K562 (cell line): ENCODE data around the gene FUNDC2. TPM values are rescaled to one million over a fixed set of nuclear protein-coding genes. Genes with fewer than 3 reads are reported as not detected.

Experiments used
- ARID1B ChIP-seq: fragments of 450-650 bp; IDR thresholded peaks from 2 replicates; pipeline ENCODE4 v1.6.1; 2016; ENCODE audit warnings: antibody characterized with exemption, mild to moderate bottlenecking, inconsistent platforms
- CCNT2 ChIP-seq: IDR thresholded peaks from 2 replicates; pipeline ENCODE4 v1.6.1; 2011; ENCODE audit warnings: borderline replicate concordance, low read depth, mild to moderate bottlenecking, moderate library complexity, mixed read lengths, low read length; ENCODE audit not compliant: insufficient read length; ENCODE audit errors: extremely low read depth
- CHD2 ChIP-seq: IDR thresholded peaks from 2 replicates; pipeline ENCODE4 v1.6.1; 2011; ENCODE audit warnings: low read depth, low read length
- DPF2 ChIP-seq: fragments of 450-650 bp; IDR thresholded peaks from 2 replicates; pipeline ENCODE4 v1.6.1; 2016
- ETS1 ChIP-seq: conservative IDR thresholded peaks from 2 replicates; pipeline ENCODE4 v1.6.1; 2011; ENCODE audit warnings: low read depth, mild to moderate bottlenecking, low read length; ENCODE audit not compliant: control insufficient read depth
- FOXK1 ChIP-seq: sonication (generic); formaldehyde crosslinking; IDR thresholded peaks from 2 replicates; pipeline ENCODE4 v1.8.0; 2022; ENCODE audit warnings: missing genetic modification reagents, mild to moderate bottlenecking, borderline replicate concordance
- HDAC6 ChIP-seq: IDR thresholded peaks from 2 replicates; pipeline ENCODE4 v1.6.1; 2012; ENCODE audit warnings: low read depth, mild to moderate bottlenecking, control low read depth, inconsistent platforms, low read length, moderate library complexity
- RBM22 ChIP-seq: fragments of 200-400 bp; formaldehyde crosslinking; IDR thresholded peaks from 2 replicates; pipeline ENCODE4 v1.6.1; 2018; ENCODE audit warnings: low read length, low read depth; ENCODE audit not compliant: poor library complexity, severe bottlenecking
- SMC3 ChIP-seq: conservative IDR thresholded peaks from 2 replicates; pipeline ENCODE4 v1.6.1; 2011; ENCODE audit warnings: low read depth, low read length, improper control_type of control experiment; ENCODE audit not compliant: insufficient read depth
- SRSF3 ChIP-seq: fragments of 200-400 bp; formaldehyde crosslinking; IDR thresholded peaks from 2 replicates; pipeline ENCODE4 v1.6.1; 2016; ENCODE audit warnings: mild to moderate bottlenecking, low read length, moderate library complexity; ENCODE audit not compliant: insufficient read depth
- TAF15 ChIP-seq: fragments of 200-400 bp; formaldehyde crosslinking; IDR thresholded peaks from 2 replicates; pipeline ENCODE4 v1.6.1; 2017; ENCODE audit warnings: mild to moderate bottlenecking, low read depth, low read length, moderate library complexity
- TRIM24 ChIP-seq, 2 experiments: fragments of 450-650 bp; IDR thresholded peaks; 2 replicates each; pipeline ENCODE4 v1.6.1; 2016
- polyA plus RNA-seq, 8 experiments: library from polyadenylated mRNA; depleted of rRNA in 4 of 8; stranded (reverse) in 5 of 8; unstranded in 3 of 8; fragments of >200 nt; fragmentation: Nextera tagmentation in 2 of 8; fragmentation: Illumina TruSeq in 1 of 8; extraction: Ambion mirVana in 2 of 8; extraction: Trizol in 1 of 8; gene quantifications; 2 replicates each; pipeline versions ENCODE4 v1.2.1 to v1.2.3, GENCODE V29; 2011 to 2014; ENCODE audit warnings: inconsistent platforms in 1 of 8, missing spikeins in 1 of 8
- total RNA-seq, 7 experiments: library from RNA; depleted of rRNA in 6 of 7; stranded (reverse); fragments of >200 nt in 6 of 7; fragmentation: Illumina TruSeq in 2 of 7; extraction: Trizol in 2 of 7; gene quantifications; 2 replicates each; pipeline versions ENCODE4 v1.2.1 to v1.2.3, GENCODE V29; 2011 to 2021; ENCODE audit warnings: low replicate concordance in 1 of 7
- TF ChIP-seq, protein P1 (sequence below): fragments of 450-650 bp; formaldehyde crosslinking; IDR thresholded peaks from 2 replicates; pipeline ENCODE4 v1.4.0; 2022; ENCODE audit warnings: mild to moderate bottlenecking, moderate library complexity
- TF ChIP-seq, protein P2 (sequence below): fragments of 250-450 bp; sonication (Bioruptor Pico); IDR thresholded peaks from 2 replicates; pipeline ENCODE4 v1.5.0; 2021; ENCODE audit warnings: mild to moderate bottlenecking, moderate library complexity
- TF ChIP-seq, protein P3 (sequence below): fragments of 200-800 bp; sonication (Bioruptor generic); IDR thresholded peaks from 2 replicates; pipeline ENCODE4 v1.6.1; 2017; ENCODE audit warnings: missing genetic modification characterization, missing compliant biosample characterization

The FUNDC2 gene
- total and polyA plus RNA-seq, 9 of the 15 experiments (the other 6 are each of a cell fraction or from before 2014, with no cell fraction given): 50.6 to 235 (median 123) TPM

DNA sequence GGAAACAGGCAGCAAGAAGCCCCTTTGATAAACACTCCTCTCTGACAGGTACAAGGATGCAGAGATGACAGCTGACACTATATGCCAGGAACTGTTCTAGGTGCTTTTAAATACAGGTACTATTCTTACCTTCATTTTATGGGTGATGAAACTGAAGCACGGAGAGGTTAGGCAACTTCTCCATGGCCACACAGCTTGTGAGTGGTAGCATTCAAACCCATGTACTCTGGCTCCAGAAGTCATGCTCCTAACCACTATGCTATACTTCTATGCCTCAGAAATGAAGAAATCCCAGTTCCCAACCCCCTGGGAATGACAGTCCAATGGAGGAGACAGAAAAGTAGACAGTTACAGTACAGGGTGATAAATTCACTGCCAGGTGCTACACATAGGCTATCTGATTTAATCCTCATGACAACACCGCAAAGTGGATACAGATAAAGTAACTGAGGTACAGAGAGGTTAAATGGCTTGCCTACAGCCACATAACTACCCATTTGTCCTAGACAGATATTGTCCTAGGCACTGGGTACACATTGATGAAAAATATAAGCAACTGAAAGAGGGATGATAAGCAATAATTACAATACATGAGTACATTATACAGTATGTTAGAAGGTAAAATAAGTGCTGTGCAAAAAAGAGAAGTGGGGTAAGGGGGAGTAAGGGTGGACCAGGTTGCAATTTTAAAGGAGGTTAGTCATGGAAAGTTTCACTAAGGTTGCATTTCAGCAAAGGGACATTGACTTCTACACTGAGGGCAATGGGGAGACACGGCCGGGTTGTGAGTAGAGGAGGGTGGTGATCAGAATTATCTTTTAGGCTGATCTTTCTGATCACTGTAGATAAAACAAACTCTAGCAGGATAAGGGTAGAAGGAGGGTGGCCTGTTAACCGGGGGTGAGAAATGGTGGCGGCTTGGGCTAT, 2.5 kb upstream of the FUNDC2 start (continued):
- peak; percentile 54 for TF ChIP-seq DPF2
- no peak for TF ChIP-seq CCNT2
- no peak for TF ChIP-seq CHD2
- no peak for TF ChIP-seq HDAC6
- TF ChIP-seq, protein P1, sequence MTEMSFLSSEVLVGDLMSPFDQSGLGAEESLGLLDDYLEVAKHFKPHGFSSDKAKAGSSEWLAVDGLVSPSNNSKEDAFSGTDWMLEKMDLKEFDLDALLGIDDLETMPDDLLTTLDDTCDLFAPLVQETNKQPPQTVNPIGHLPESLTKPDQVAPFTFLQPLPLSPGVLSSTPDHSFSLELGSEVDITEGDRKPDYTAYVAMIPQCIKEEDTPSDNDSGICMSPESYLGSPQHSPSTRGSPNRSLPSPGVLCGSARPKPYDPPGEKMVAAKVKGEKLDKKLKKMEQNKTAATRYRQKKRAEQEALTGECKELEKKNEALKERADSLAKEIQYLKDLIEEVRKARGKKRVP: no peak
- TF ChIP-seq TAF15: no peak
- peak; percentile 51; the same call in 1 of the 2 replicates for TF ChIP-seq ARID1B
- TF ChIP-seq TRIM24 (IDR thresholded peaks at IDR 0.05): no peak
- TF ChIP-seq, protein P2, sequence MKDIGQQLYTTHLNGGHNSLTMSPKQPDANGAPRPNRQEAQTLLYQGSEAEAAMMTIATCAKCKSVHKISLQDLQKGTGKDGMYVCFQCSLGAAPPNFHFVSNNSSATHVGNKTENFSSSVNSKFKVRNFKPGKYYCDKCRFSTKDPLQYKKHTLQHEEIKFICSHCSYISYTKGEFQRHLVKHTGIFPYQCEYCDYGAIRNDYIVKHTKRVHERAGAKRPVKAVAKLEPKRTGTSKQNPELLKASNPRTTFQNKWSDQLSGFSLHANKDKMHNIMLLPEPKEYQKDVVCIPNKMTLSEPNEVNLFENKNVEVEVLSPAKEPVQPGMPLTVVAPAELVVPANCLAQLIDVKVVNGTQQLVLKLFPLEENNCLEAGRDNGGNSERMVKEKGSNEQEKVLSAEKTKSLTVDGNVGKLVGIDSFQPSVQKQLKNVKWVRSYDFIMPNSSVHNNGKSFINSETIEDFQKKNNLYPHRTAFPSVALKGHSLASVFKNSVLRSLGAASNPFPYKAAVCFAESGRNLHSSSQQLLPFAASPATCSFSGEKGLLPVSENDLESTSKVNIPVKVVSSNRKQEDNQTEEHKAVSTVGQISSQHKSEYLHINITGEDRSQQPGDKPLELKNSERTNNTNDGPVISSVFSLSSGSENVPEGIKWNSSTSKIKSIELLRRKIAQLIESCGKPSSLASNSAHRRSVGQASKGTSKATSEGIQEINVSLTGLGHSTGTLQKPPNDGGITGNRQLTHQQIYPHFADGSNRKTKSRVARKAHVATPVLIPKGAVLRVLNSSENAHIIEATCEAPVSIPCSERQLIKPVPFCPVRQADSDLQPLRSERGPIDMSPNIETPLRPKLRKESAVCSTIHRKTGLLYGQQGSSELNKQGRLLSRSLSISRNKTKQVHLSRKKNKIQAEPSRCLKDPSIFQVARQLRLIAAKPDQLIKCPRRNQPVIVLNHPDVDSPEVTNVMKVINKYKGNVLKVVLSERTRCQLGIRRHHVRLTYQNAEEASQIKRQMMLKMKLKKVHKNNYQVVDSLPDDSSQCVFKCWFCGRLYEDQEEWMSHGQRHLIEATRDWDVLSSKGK (CRISPR knock-in tag): no peak
- TF ChIP-seq RBM22: no peak
- TF ChIP-seq FOXK1 (CRISPR knock-in tag): no peak
- no peak for TF ChIP-seq SRSF3
- TF ChIP-seq, protein P3, sequence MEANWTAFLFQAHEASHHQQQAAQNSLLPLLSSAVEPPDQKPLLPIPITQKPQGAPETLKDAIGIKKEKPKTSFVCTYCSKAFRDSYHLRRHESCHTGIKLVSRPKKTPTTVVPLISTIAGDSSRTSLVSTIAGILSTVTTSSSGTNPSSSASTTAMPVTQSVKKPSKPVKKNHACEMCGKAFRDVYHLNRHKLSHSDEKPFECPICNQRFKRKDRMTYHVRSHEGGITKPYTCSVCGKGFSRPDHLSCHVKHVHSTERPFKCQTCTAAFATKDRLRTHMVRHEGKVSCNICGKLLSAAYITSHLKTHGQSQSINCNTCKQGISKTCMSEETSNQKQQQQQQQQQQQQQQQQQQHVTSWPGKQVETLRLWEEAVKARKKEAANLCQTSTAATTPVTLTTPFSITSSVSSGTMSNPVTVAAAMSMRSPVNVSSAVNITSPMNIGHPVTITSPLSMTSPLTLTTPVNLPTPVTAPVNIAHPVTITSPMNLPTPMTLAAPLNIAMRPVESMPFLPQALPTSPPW (CRISPR knock-in tag): peak; percentile 44; the same call in 1 of the 2 replicates
- TF ChIP-seq ETS1: no peak
- no peak for TF ChIP-seq SMC3
